ENCODE results near the gene MGAT3.

The MGAT3 gene

DNA sequence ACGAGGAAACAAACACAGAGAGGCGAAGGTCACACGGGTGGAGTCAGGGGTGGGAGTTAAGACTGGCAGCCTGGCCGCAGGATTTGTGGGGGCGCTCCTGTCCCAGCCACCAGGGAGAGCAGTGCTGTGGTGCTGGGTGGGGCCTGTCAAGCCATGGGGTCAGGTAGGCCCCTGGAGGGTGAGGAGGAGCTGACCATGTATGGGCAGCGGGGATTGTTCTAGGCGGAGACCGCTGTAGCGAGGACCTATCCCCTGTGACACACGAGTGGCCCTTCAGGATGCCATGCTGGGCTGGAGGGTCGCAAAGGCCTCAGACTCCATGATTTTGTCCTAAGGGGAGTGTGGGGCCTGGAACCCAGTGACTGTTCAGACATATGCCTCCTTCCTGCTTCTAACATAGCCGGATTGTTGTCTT, 77.3 kb downstream of the MGAT3 start:
- no peak for DNase-seq

DNA sequence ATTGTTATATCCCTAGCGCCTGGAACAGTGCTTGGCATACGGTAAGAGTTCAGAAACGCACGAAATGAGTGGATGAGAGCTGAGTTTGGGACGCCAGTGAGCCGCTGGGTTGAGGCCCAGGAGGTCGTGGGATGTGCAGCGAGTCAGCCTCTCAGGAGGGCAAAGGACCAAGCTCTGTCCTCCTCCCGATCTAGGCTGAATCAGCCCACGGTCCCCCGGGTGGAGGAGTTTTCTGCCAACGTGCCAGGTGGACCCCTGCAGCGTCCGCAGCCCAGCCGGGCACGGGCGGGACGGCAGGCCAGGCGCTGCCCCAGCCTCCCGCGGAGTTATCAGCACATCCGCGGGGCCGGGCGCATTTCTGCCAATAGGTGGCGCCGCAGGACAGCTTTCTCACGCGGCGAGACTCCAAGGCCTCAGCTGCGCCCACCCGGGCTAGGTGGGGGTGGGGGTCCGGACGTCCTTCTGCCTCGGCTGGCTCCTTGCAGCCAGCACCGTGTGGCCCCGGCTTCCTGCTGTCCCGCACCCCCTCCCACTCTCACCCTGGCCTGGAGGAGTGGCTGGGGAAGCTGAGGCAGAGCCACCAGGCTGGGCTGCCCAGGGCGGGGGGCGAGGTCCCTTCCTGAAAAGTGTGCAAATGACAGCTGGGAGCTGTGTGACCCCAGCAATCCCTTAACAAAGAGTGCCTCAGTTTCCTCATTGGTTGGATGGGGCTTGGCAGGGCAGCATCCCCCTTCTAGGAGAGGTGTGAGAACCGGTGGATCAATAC, 78.0 kb downstream of the MGAT3 start:
- no peak for DNase-seq

DNA sequence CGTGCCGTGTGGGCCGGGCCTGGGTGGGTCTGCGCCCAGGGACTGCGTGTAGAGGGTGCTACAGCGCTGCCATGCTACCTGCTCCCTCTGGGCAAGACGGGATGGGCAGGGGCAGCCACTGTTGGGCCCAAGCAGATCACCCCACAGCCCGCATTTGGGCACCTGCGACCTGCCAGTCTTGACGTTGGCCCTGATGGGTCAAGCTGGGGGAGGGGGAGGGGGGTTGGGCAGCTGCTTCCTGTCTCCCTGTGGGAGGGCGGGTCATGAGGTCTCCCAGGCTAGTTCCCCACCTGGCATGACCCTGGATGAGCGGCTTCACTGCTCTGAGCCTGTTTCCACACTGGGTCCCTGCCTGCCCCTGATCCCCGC, 78.5 kb downstream of the MGAT3 start:
- DNase-seq, result no peak

DNA sequence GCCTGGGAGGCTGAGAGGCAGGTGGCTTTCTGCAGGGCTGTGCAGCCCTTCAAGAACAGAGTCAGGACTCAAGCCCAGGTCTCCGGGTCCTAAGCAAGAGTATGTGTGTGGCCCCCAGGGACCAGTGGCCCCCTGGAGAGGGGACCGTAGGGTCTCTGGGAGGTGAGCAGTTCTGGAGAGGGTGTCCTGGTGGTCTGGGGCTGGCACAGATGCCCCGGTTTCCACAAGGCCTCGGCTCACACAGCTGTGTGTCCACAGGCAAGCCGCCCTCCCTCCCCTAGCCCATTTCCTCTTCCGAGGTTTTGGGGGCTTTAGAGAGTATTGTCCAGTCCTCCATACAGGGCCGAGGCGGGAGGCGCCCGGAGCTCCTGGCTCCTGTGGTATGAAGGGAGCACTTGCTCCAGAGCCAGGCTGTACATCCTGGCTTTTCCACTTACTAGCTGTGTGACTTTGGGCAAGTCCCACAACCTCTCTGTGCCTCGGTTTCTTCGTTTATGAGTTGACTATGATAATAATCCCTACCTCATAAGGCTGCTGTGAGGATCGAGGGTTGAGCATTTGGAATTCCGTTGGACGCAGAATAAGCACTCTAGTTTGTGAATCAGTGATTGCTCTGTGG, 79.1 kb downstream of the MGAT3 start:
- no peak for DNase-seq

DNA sequence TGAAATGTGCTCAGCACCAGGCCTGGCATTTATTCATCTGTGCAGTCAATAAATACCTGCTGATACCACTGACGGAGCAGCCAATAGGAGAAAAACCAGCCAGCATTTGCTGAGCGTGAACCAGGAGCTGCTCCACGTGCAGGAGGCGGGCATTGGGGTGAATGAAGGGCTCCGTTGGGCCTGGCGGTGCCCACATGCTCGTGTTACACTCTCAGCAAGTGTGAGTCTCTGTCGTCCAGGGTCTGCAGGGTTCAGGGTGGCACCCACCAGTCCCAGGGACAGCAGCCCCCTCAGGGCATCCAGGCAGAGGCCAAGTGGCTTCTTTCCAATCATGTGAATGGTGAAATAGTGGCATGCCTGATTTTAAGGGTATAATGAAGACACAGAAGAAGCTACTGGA, 79.9 kb downstream of the MGAT3 start:
- DNase-seq, result no peak

DNA sequence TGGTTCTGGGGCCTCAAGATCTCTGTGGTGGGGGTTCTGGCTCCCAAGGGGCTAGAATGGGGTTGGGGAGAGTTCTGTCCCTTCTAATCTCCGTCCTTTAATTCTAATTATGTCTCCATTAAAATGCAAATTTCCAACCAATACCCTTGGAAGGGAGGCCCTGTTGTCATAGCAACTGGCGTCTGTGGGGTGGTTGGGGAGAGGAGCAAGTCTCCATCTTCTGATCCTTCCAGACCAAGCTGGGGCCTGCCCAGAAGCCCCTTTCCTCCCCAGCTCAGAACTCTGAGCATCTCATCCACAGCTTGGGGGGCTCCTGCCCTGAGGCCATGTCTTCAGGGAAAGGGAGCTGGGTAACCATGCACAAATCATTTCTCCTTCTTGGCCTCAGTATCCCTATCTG, 81.2 kb downstream of the MGAT3 start:
- no peak for DNase-seq

Data from amniotic stem cell (primary cell).